Lung (tissue), 12 donors: Measurements from ENCODE around the gene RIC3. TPM values are rescaled to one million over a fixed set of nuclear protein-coding genes. Genes with fewer than 3 reads are reported as not detected.

Source experiments
- ATAC-seq: fragments of 200-7000 bp; cut with Tn5 transposase; one replicate; pipeline ENCODE4 v1.9.1; 2020; ENCODE audit warnings: moderate number of reproducible peaks; ENCODE audit not compliant: insufficient read depth, low FRiP score
- DNase-seq, 3 donors: peaks; one replicate each; pipeline ENCODE4 v3.0.0-alpha.2; 2013 to 2017
- H3K27ac ChIP-seq, 2 donors: one replicate each; pipeline ENCODE4 v1.5.1; 2013; ENCODE audit warnings: mild to moderate bottlenecking in 2 of 2, moderate library complexity in 2 of 2, control low read depth in 1 of 2, inconsistent platforms in 1 of 2, low read depth in 1 of 2, low read length in 1 of 2
- H3K27me3 ChIP-seq, 3 donors: one replicate each; pipeline ENCODE4 v1.5.1; 2013; ENCODE audit warnings: low read length in 2 of 3; ENCODE audit not compliant: control insufficient read depth in 3 of 3, insufficient read depth in 3 of 3
- H3K36me3 ChIP-seq, 4 donors: one replicate each; pipeline ENCODE4 v1.5.1; 2013; ENCODE audit warnings: low read length in 4 of 4, mild to moderate bottlenecking in 1 of 4, moderate library complexity in 1 of 4; ENCODE audit not compliant: control insufficient read depth in 4 of 4, insufficient read depth in 4 of 4
- H3K4me1 ChIP-seq, 5 donors: one replicate each; pipeline ENCODE4 v1.5.1; 2013; ENCODE audit warnings: low read length in 5 of 5, mild to moderate bottlenecking in 2 of 5, moderate library complexity in 1 of 5; ENCODE audit not compliant: control insufficient read depth in 5 of 5, insufficient read depth in 5 of 5
- H3K4me3 ChIP-seq: one replicate; pipeline ENCODE4 v1.5.1; 2013; ENCODE audit warnings: mild to moderate bottlenecking, control low read depth, moderate library complexity
- H3K9ac ChIP-seq, 2 donors: one replicate each; pipeline ENCODE4 v1.5.1; 2013; ENCODE audit warnings: low read length in 2 of 2, control low read depth in 1 of 2; ENCODE audit not compliant: insufficient read depth in 1 of 2
- H3K9me3 ChIP-seq, 4 donors: one replicate each; pipeline ENCODE4 v1.5.1; 2013; ENCODE audit warnings: low read length in 3 of 4, mild to moderate bottlenecking in 1 of 4, moderate library complexity in 1 of 4; ENCODE audit not compliant: control insufficient read depth in 4 of 4, insufficient read depth in 3 of 4
- CTCF ChIP-seq: IDR thresholded peaks from 2 replicates; pipeline ENCODE4 v1.5.1; 2012; ENCODE audit warnings: mild to moderate bottlenecking; ENCODE audit errors: control extremely low read depth, extremely low read depth
- WGBS, 2 donors: extraction: QIAGEN DNeasy Blood & Tissue Kit; methylation state at CpG; one replicate each; pipeline ENCODE4 v1.1.7; 2013; 5-methylcytosine and 5-hydroxymethylcytosine counted together
- polyA plus RNA-seq, 2 donors: library from polyadenylated mRNA; stranded (reverse); fragments of 200-250 nt; gene quantifications; one replicate each; pipeline ENCODE4 v1.2.1, GENCODE V29; 2013
- total RNA-seq, 2 donors: library from RNA; depleted of rRNA in 1 of 2; stranded (reverse); fragments of >200 nt in 1 of 2; gene quantifications; one replicate each; pipeline ENCODE4 v1.2.1, GENCODE V29; 2014 to 2021
- donor health status: control.
- donor health status: control.
- donor health status: Bipolar disorder and iron deficiency.
- donor health status: healthy.
- donor health status: DM: yes; HTN: yes; CAD: no.

Gene RIC3
- total and polyA plus RNA-seq, 4 donors: 2.0 to 10.2 (median 9.7) TPM

- no peak overlapping the region for H3K4me3 ChIP-seq
- DNase-seq: no peak
- H3K9ac ChIP-seq: no peak overlapping the region
- H3K4me1 ChIP-seq: peaks cover 0 to 11% (median 0%) of the 10 kb centered on the region in 5 donors
- H3K27ac ChIP-seq: no peak overlapping the region
- WGBS, 2 donors: 85% methylated on average over 4 of the region's 4 CpGs
- no peaks in the 10 kb centered on the region for H3K9me3 ChIP-seq
- no peaks in the 10 kb centered on the region for H3K36me3 ChIP-seq
- TF ChIP-seq CTCF: no peak
- ATAC-seq: no peak
- H3K27me3 ChIP-seq: no peaks in the 10 kb centered on the region
Measured at GRCh38 chr11:8217136-8217535, 48.3 kb upstream of the RIC3 start.

GRCh38 chr11:8213376-8213775 lies 44.6 kb upstream of the RIC3 start:
- Histone ChIP-seq H3K9ac (no peak overlapping the region), H3K4me1 (peaks cover 0 to 4% (median 0%) of the 10 kb centered on the region in 5 donors), H3K9me3 (peaks cover 0 to 3% (median 0%) of the 10 kb centered on the region in 4 donors), H3K36me3 (no peaks in the 10 kb centered on the region), H3K27ac (no peak overlapping the region), H3K27me3 (no peaks in the 10 kb centered on the region), H3K4me3 (no peak overlapping the region)
- no peak for TF ChIP-seq CTCF
- DNase-seq (no peak), ATAC-seq (no peak)
- 58 to 72% methylated on average over 4 of the region's 4 CpGs for WGBS, 2 donors

GRCh38 chr11:8209208-8209807 lies 40.5 kb upstream of the RIC3 start:
- Histone ChIP-seq H3K4me1 (peaks cover 0 to 21% (median 3%) of the 10 kb centered on the region in 5 donors), H3K36me3 (no peaks in the 10 kb centered on the region), H3K27ac (no peak overlapping the region), H3K9ac (no peak overlapping the region), H3K9me3 (peaks cover 0 to 3% (median 0%) of the 10 kb centered on the region in 4 donors), H3K4me3 (no peak overlapping the region), H3K27me3 (no peaks in the 10 kb centered on the region)
- ATAC-seq: no peak
- no peak for DNase-seq
- 68 to 71% methylated on average over 4 of the region's 4 CpGs for WGBS, 2 donors
- TF ChIP-seq CTCF: no peak
